NK-92 treated with Interleukin-12 subunit alpha and Interleukin-12 subunit beta, amount 100 ng/mL, for 24 hours (cell line): ENCODE measurements around the gene CD74.

Source experiments
- DNase-seq: peaks from one replicate; lab custom pipeline; 2025; lab: John Stamatoyannopoulos, UW

Gene CD74

DNA sequence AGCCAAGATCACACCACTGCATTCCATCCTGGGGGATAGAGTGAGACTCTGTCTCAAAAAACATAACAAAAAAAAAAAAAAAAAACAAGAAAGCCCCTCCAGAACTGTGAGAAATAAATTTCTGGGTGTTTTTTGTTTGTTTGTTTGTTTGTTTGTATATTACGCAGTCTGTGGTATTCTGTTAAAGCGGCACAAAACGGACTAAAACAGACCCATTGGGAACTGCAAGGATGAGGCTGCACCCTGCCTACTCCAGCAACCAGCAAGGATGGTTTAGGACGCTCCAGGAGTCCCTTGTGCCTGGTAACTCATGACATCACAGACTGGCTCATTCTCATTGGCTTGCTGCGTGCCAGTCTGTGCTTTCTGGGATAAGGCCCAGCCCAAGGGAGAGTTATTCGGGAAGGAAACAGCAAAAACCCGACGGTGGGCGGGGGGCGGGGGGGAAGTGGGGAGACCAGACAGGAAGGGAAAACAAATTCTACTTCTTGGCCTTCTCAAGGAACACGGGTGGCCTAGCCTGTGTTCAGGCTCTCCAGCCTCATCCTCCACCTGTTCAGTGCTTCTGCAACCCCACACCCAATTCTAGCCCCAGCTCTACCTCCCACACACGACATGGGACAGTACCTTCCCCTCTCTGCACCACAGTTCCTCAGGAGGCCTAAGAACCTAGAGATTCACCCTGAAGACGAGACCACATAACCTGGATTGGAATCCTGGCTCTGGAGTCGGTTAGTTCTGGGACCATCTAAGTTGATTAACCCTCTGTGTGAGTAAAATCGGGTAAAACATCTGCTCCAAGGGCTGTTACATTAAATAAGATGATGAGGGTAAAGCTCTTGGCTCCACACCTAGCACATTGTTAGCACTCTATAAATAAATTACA is 2.8 kb downstream of the CD74 start:
- DNase-seq = no peak

DNA sequence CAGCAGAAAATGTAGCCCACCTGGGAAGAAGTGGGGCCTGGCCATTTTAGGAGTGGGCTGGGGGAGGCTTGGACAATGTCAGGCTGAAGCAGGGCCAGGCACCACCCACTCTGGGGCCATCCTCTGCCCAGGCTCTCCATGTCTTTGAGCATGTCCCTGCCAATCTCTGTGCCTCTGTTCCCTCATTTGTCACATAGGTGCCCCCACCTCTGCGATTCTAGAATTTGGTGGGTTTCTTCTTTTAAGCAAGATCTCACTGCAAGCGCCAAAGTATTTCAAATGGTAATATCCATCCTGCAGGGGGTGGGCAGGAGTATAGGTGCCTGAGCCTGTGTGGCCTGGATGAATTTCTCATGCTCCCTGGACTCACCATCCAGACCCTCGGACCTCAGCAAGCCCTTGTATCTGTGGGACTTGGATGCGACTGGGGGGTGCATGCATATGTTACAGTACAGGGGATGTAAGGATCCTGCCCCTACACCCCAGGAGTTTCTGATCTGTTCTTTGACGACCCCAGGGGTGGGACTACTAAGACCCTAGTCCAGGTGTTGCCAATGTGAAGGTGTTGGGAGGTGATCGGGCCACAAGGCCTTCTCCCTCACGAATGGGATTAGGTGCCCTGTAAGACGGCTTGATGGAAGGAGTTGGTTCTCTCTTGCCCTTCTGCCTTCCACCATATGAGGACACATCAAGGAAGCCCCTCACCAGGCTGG is 4.3 kb downstream of the CD74 start:
- no peak for DNase-seq

DNA sequence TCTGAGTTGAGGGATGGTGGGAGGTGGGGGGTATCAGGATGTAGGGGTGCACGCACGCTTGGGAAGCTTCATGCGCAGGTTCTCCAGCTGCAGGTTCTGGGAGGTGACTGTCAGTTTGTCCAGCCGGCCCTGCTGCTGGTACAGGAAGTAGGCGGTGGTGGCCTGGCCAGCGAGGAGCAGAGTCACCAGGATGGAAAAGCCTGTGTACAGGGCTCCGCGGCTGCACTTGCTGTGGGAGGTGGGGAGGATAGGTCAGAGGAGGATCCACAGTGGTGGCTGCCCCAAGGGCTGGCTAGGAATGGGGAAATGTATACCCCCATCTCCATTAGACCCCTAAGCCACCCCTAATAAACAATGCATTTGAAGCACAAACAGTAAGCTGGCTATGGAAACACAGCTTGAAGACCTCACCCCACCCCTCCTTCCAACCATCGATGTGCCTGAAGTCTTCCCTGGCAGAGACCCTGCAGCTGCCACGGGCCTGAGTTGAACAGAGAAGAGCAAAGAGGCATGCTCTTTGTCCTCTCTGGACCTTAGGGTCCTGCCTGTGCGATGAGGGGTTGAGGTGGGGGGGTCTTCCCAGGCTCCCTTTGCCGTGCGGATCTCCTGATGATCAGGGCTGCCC is 5.5 kb downstream of the CD74 start:
- DNase-seq = no peak

DNA sequence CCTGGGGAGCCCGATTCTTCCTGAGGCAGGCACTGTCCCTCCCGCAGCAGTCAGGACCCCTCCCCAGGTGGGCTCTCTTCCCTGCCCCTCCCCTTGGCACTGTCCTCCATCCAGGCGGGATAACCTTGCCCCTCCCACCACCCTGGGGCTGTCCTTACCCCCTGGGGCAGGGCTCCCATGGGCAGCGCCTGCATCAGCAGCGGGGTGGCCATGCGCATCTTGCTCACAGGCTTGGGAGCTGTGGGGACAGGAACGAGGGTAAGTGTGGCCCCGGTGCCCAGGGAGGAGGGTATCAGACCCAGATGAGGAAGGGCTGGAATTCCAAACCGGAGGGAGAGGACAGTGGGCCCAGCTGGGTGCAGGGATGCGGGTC is 6.0 kb downstream of the CD74 start:
- DNase-seq = no peak

DNA sequence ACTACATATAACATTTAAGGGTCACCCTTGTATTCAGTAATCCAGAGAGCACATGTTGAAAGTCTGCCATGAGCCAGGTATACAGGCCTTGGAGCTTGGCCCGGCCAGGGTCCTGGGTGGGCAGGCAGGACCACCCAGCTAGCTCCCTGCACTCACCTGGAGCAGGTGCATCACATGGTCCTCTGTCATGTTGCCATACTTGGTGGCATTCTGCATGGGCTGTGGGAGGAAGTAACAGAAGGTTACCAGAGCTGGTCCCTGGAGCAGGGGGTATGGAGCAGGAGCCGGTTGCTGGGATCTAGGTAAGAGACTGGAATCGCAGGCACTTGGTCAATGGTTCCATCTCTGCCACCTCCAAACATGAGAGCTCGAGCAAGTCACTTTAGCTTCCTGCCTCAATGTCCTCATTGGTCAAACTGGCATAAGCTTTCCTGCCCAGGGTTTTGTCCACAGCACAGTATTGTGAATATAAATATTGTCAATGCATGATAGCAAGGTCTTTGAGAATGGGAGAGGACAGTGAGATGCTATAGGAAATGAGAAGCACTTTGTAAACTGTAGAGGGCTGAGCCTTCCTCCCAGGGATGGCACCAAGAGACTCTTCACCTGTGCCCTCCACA is 6.5 kb downstream of the CD74 start:
- no peak for DNase-seq

DNA sequence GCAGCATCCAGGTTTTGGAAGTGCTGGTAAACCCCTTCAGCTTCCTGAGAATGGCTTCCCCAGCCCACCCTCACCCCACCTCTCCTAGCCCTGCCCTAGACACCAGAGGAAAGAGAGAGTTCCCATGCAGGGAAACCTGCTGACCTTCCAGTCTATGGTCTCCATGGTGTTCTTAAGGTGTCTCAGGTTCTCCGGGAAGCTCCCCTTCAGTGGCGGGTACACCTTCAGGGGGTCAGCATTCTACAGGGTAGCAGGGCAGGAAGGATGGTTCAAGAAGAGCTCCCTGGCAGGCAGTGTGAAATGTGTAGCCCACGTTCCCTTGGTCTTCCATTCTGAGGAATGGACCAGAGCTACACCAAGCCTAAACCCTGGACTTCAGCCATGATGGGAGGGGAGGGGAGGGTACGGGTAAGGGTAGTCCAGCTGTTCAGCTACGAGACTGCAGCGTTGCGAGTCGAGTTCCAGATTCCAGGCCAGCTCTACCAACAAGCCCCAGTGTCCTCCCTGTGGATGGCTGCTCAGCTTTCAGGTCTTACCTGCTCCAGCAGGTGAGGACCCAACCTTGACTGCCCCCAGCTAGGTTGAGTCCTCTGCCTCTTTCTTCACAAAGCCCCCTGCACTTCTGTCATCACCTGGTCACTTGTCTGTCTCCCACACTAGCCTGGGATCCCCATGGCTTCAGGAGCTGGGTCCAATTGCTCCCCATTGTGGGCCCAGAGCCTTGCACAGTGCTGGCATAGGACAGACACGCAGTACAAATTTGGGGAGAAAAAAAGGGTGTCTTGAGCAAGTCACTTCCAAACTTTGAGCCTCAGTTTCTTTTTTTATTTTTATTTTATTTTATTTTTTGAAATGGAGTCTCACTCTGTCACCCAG is 7.5 kb downstream of the CD74 start:
- no peak for DNase-seq

DNA sequence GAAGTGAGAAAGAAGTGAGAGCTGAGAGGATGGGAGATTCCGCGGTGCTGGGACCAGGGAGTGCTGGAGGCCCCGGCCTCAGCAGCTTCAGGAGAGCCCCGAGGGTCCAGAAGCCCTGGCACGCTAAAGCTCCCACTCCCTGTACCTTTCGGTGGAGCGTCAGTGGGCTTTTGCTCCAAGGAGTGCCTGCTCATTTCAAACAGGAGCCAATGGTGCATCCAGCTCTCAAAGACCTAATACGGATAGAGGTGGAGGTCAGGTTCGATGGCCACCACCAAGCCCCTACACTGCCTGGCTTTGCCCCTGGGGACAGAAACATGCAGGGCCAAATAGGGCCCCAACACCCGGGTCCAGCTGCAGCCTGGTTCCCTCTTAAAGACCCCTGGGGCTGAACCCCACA is 8.2 kb downstream of the CD74 start:
- DNase-seq = no peak

DNA sequence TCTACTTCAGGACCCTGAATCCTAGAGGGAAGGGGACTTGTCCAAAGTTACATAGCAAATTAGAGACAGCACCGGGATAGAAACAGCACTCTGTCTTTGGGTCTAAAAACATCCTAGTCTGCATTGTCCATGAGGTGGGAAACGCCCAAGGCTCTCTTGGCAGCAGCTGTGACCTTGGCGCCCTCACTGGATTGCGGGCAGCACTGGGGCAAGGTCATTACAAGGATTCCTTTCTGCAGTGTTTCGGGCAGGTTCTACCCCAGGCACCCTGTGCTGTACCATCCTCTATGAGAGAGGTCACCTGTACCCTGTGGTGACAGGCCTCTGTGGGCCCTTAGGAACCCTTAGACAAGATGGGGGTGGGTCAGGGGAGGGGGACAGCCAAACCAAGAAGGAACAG is 8.6 kb downstream of the CD74 start:
- no peak for DNase-seq

DNA sequence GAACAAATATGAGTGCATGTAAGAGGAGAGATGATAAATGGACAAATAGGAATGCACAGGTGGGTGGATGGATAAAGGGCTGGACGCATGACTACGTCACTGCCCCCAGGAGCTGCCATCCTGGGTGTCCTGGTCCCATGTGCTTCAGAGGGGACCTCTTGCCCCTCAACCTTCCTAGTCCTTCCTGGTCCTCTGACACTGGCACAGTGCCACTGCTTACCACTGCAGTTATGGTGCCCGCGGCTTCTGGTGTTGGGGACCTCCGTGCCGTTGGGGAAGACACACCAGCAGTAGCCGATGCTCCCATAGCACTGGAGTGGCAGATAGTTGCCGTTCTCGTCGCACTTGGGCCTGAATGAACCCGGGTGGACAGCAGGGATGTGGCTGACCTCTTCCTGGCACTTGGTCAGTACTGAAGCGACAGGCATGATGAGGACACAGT is 9.8 kb downstream of the CD74 start:
- DNase-seq = no peak

DNA sequence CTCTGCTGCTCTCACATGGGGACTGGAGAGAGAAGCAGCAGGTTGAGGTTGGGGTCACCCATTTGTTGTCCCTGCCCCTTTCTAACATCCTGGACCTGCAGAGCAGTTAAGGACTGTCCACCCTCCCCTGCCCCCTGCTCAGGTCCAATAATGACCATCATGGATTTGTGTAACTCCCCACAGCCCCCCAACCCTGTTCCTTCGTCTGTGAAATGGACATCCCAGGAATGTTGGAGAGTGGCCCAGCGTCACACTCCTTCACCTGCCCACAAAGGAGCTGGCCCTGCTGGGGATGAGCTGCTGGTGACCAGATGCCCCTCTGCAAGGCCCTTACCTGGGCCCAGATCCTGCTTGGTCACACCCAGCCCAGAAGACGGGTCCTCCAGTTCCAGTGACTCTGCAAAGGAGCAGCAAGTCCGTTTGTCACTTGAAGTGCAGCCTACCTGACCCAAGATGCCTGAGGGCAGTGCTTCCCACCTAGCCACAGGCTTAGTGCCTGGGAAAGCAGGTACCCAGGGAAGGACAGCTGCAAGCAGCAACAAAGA is 10.4 kb downstream of the CD74 start:
- no peak for DNase-seq

DNA sequence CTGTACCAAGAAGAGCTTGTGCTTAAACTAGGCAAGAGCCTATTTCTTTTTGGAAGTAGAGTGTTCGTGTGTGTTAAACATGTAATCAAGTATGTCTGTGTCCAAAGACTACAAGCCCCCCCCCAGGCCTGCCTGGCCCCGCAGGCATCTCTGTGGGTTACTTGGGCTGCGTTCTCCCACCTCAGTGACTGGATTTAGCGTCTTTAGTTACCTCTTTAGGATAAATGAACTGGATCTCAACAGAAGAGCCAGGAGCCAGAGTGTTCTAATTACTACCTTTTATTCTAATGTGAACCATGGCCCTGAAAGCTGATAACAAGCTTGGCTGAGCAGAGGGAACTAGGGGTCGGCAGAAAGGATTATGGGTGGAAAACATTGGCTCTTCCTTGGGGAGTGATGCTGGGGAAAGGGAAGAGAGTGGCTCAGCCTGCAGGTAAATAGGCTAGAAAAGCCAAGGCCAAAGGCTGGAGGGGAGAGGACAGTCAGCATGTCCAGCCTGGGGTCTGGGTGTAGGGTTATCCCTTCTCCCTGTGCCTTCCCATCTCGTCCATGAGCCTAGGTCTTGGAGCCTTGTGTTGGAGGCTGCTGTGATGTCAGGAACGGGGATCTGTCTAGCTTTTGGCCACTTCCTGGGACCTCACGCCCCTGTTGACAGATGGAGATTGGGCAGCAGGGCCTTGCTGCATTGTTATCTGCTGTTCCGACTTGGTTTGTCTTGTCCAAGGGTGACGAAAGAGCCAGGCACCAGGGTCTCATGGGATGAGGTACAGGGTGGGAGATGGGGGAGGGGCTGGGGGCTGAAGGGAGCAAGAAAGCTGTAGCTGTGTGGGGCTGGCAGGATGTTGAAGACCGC is 11.1 kb downstream of the CD74 start:
- no peak for DNase-seq

DNA sequence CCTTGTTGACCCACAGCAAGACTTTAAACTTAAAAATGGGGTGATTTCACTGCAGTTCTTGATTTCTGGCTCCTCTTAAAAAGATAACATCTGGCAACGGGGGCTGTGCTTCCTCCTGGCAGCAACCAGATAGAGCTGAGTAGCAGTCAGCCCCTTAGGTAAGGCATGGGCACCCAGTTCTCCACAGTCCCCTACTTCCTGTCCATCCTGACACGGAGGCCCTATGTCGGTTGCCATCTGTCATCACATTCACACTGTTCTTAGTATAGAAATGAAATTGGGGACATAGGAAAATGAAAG is 11.7 kb downstream of the CD74 start:
- no peak for DNase-seq

DNA sequence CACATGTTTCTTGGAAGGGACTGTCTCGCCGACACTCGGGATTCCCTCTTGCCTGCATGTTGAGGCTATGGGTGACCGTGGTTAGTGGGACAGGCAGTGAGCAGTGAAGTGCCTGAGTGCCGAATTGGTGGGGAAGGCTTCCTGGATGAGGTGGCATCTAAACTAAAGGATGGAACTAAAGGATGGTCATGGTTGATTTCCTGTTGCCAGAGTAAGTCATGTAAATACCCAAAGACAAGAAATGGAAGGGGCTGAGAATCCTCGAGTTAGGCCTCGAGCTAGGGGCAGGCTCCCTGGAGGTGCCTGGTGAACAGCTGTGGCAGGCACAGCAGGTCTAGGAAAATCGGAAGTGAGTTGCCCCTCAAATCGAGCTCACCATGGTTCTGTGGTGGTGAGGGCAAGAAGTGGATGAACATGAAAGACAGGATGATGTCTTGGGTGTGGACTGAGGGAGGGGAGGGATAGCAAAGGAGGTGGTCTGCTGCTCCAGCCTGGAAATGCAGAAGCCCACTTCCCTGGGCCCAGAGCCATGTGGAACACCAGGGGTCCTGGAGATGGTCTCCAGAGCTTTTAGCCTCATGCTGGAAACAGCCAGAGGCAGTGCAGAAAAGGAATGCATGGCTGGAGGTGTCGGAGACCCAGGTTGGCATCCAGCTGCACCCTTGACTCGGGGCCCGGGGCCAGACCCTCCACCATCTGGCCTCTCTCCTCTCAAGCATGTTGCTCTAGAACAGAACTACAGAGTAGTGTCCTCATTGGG is 12.2 kb downstream of the CD74 start:
- DNase-seq = no peak

DNA sequence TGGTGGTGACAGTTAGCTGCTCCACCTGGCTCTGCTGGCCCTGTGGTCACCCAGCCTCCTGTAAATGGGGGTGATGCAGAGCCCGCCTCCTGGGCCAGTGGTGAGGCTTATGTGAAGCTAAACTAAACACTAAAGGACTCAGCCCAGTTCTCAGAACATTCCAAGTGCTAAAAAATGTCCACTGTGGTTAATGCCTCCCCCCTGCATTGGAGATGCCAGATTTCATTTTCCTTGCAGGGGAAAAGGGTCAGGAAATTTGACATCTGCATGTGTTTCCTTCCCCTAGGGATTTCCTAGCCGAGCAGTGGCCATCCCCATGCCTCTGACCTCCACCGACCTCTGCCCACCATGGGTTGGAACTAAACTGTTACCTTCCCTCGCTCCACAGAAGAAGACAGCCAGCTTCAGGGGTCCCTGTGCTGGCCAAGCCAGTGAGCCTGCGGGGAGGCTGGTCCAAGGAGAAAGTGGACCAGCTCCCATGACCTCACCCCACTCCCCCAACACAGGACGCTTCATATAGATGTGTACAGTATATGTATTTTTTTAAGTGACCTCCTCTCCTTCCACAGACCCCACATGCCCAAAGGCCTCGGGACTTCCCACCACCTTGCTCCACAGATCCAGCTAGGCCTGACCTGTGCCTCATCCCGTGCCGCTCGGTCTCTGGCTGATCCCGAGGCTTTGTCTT is 13.0 kb downstream of the CD74 start:
- DNase-seq = no peak

DNA sequence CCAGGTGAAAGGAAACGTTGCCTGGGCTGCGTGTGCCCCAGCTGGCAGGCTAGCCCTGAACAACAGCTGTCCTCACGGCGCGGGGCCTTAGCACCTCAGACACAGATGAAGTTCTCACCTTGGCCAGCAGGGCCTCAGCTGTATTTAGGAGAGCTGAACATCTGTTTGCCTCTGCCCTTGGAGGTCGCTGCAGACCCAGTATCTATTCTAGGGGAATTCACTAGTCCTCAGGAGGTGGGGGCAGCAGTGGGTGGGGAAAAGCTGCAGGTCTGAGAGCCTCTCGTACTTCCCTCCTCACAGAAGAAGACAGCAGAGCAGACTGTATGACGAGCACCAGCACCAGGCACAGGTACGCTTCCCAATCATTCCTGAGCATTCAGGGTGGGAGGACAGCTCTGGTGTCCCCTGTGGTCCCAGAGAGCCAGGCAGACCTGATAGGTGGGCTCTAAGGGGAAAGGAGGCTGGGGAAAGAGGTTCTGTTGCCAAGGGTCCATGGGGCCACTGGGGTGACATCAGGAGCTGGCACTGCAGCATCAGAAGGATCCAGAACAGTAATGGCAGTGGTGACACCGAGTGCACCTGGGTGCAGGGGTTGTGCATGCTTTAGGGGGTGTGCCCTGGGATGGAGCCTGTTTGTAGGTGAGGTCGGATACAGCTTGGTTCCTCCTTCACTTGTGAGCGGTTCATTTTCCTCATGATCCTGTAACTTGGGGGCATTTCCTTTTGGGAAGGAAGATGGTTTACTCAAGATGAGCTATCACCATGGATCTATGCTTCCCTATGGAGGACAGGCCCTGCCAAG is 13.8 kb downstream of the CD74 start:
- no peak for DNase-seq

DNA sequence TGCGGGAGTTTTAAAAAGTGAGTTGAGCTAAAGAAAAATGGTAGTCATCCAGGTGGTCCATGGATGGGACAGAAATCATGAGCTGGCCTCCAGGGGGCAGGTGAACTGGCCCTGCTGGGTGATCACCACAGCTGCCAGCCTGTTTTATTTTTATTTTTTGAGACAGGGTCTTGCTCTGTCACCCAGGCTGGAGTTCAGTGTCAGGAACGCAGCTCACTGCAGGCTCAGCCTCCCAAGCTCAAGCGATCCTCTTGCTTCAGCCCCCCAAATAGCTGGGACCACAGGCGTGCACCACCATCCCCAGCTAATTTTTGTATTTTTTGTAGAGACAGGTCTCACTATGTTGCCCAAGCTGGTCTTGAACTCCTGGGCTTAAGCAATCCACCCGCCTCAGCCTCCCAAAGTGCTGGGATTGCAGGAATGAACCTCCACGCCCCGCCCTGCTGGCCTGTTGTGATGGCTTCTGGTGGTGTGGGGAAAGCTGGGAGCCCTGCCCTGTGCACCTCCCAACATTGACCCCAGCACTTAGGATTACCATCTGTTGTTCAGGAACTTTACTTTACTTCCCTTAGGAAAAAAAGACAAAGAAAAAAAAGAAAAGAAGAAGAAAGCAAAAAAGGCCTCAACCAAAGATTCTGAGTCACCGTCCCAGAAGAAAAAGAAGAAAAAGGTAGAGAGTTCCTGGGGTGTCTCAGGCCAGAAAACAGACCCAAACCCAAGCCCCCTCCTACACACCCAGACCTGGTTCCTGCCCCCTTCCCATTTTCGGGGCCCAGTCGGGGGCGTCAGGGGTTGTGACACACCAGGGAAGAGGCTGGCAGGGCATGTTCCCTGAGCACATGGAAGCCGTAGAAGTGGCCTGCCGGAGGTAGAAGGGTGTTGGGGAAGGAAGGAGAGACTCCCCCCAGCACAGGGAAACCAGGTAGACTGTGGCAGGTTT is 14.7 kb downstream of the CD74 start:
- DNase-seq = no peak

DNA sequence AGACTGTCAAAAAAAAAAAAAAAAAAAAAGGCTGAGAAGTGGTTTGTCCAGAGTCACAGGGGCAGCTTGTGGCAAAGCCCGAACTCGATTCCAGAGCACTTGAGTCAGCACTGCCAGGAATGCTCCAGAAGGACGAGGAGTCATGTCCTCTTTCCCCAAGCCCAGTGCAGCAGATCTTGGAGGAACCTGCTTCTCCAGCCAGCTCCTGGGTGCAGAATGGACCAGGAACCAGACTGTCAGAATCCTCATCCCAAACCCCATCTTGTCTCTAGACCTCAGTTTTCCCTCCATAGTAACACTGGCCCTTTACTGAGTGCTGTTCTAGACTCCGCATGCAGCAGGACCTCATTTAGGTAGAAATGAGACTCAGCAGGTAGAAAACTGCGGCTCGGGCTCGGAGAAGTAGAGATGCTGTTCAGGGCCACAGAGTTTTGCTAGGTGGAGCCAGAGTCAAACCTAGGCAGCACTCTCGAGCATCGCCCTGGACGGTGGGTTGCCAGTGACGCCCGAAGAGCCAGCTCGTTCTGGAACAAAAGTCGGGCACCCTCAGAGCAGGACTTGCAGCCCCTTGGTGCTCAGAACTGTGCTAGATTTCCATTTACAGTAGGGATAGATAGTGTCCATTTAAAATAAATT is 15.4 kb downstream of the CD74 start:
- no peak for DNase-seq
